Activated T-helper 17 cell treated with anti-CD3 and anti-CD28 coated beads, Interleukin-2, amount 50 U/mL, for 72 hours (primary cell): ENCODE measurements around the gene CASZ1. TPM values are rescaled to one million over a fixed set of nuclear protein-coding genes. Genes with fewer than 3 reads are reported as not detected.

ENCODE experiments used
- ATAC-seq: fragments of 150-1000 bp; cut with Tn5 transposase; replicated peaks from 2 replicates; pipeline ENCODE4 v1.10.0; 2021; ENCODE audit warnings: mild to moderate bottlenecking, moderate library complexity
- H3K27ac Mint-ChIP-seq: one replicate; pipeline ENCODE4 v1.8.0; 2022; ENCODE audit warnings: mixed read lengths
- H3K27me3 Mint-ChIP-seq: one replicate; pipeline ENCODE4 v1.8.0; 2022; ENCODE audit warnings: mixed read lengths
- H3K36me3 Mint-ChIP-seq: one replicate; pipeline ENCODE4 v1.8.0; 2022; ENCODE audit warnings: low read depth, mild to moderate bottlenecking, mixed read lengths
- H3K4me1 Mint-ChIP-seq: one replicate; pipeline ENCODE4 v1.8.0; 2022; ENCODE audit warnings: mixed read lengths
- H3K4me3 Mint-ChIP-seq: one replicate; pipeline ENCODE4 v1.8.0; 2022; ENCODE audit warnings: mild to moderate bottlenecking, mixed read lengths
- H3K9me3 Mint-ChIP-seq: one replicate; pipeline ENCODE4 v1.8.0; 2022; ENCODE audit warnings: mixed read lengths
- total RNA-seq, 2 donors: library from RNA; stranded (reverse); gene quantifications; one replicate each; pipeline ENCODE4 v1.2.3, GENCODE V29; 2022

CASZ1 gene
- total RNA-seq, 2 donors from 2014 or later, result 2.6 to 4.3 TPM

GRCh38 chr1:10698726-10699469 lies 97.5 kb downstream of the CASZ1 start:
- H3K9me3 Mint-ChIP-seq, result no peaks in the 10 kb centered on the region

GRCh38 chr1:10697621-10698160 lies 98.8 kb downstream of the CASZ1 start:
- H3K4me1 Mint-ChIP-seq, result peaks cover 13% of the 10 kb centered on the region
- H3K4me3 Mint-ChIP-seq, result no peak overlapping the region
- no peaks in the 10 kb centered on the region for H3K36me3 Mint-ChIP-seq
- H3K27me3 Mint-ChIP-seq, result peaks cover 3% of the 10 kb centered on the region
- H3K9me3 Mint-ChIP-seq, result no peaks in the 10 kb centered on the region
- no peak overlapping the region for H3K27ac Mint-ChIP-seq
- ATAC-seq, result no peak

More at GRCh38 chr1:10698726-10699469, 97.5 kb downstream of the CASZ1 start:
- peaks cover 3% of the 10 kb centered on the region for H3K27me3 Mint-ChIP-seq
- H3K36me3 Mint-ChIP-seq, result no peaks in the 10 kb centered on the region
- no peak for ATAC-seq
- peaks cover 5% of the 10 kb centered on the region for H3K4me1 Mint-ChIP-seq
- H3K27ac Mint-ChIP-seq, result no peak overlapping the region
- no peak overlapping the region for H3K4me3 Mint-ChIP-seq

GRCh38 chr1:10696977-10697376 lies 99.5 kb downstream of the CASZ1 start:
- Mint-ChIP-seq H3K4me3 (no peak overlapping the region), H3K36me3 (no peaks in the 10 kb centered on the region)
- ATAC-seq, result peak; percentile 27

GRCh38 chr1:10694633-10695627 lies 101.5 kb downstream of the CASZ1 start:
- no peak overlapping the region for H3K27ac Mint-ChIP-seq
- peak; percentile 70 for ATAC-seq

More at GRCh38 chr1:10696977-10697376, 99.5 kb downstream of the CASZ1 start:
- peaks cover 3% of the 10 kb centered on the region for H3K27me3 Mint-ChIP-seq
- H3K4me1 Mint-ChIP-seq, result peaks cover 16% of the 10 kb centered on the region
- H3K27ac Mint-ChIP-seq, result no peak overlapping the region
- H3K9me3 Mint-ChIP-seq, result no peaks in the 10 kb centered on the region

GRCh38 chr1:10694274-10694632 lies 102.2 kb downstream of the CASZ1 start:
- H3K4me1 Mint-ChIP-seq, result peaks cover 16% of the 10 kb centered on the region
- peaks cover 3% of the 10 kb centered on the region for H3K27me3 Mint-ChIP-seq
- H3K9me3 Mint-ChIP-seq, result no peaks in the 10 kb centered on the region
- no peaks in the 10 kb centered on the region for H3K36me3 Mint-ChIP-seq
- ATAC-seq, result peak; percentile 66
- peak overlapping the region; percentile 80 for H3K4me3 Mint-ChIP-seq
- H3K27ac Mint-ChIP-seq, result no peak overlapping the region

More at GRCh38 chr1:10694633-10695627, 101.5 kb downstream of the CASZ1 start:
- Mint-ChIP-seq H3K27me3 (peaks cover 3% of the 10 kb centered on the region), H3K36me3 (no peaks in the 10 kb centered on the region), H3K4me3 (peak overlapping the region; percentile 80), H3K9me3 (no peaks in the 10 kb centered on the region), H3K4me1 (peaks cover 16% of the 10 kb centered on the region)

- Mint-ChIP-seq H3K27ac (peak overlapping the region; percentile 77), H3K4me3 (peak overlapping the region; percentile 80), H3K27me3 (peaks cover 3% of the 10 kb centered on the region), H3K9me3 (no peaks in the 10 kb centered on the region), H3K4me1 (peaks cover 16% of the 10 kb centered on the region), H3K36me3 (no peaks in the 10 kb centered on the region)
- ATAC-seq, result peak; percentile 19
These were observed 102.8 kb downstream of the CASZ1 start for GRCh38 chr1:10693497-10694273.

GRCh38 chr1:10693152-10693496 lies 103.3 kb downstream of the CASZ1 start:
- H3K9me3 Mint-ChIP-seq, result no peaks in the 10 kb centered on the region
- H3K27me3 Mint-ChIP-seq, result peaks cover 3% of the 10 kb centered on the region
- H3K36me3 Mint-ChIP-seq, result no peaks in the 10 kb centered on the region
- H3K4me1 Mint-ChIP-seq, result peaks cover 16% of the 10 kb centered on the region
- ATAC-seq, result no peak
- H3K27ac Mint-ChIP-seq, result peak overlapping the region; percentile 77
- peak overlapping the region; percentile 80 for H3K4me3 Mint-ChIP-seq

- Mint-ChIP-seq H3K9me3 (no peaks in the 10 kb centered on the region), H3K27me3 (peaks cover 3% of the 10 kb centered on the region), H3K4me3 (peak overlapping the region; percentile 80), H3K27ac (peak overlapping the region; percentile 77), H3K36me3 (no peaks in the 10 kb centered on the region), H3K4me1 (peaks cover 21% of the 10 kb centered on the region)
- peak; percentile 60 for ATAC-seq
These were observed 103.9 kb downstream of the CASZ1 start for GRCh38 chr1:10692401-10693021.

- no peak overlapping the region for H3K27ac Mint-ChIP-seq
- H3K36me3 Mint-ChIP-seq, result no peaks in the 10 kb centered on the region
- peak; percentile 49 for ATAC-seq
- peaks cover 19% of the 10 kb centered on the region for H3K4me1 Mint-ChIP-seq
- H3K27me3 Mint-ChIP-seq, result peaks cover 3% of the 10 kb centered on the region
- H3K9me3 Mint-ChIP-seq, result no peaks in the 10 kb centered on the region
- peak overlapping the region; percentile 80 for H3K4me3 Mint-ChIP-seq
These were observed 104.7 kb downstream of the CASZ1 start for GRCh38 chr1:10691740-10692125.

GRCh38 chr1:10691075-10691739 lies 105.2 kb downstream of the CASZ1 start:
- Mint-ChIP-seq H3K27ac (no peak overlapping the region), H3K36me3 (no peaks in the 10 kb centered on the region), H3K4me3 (peak overlapping the region; percentile 80), H3K4me1 (peaks cover 16% of the 10 kb centered on the region), H3K9me3 (no peaks in the 10 kb centered on the region), H3K27me3 (peaks cover 3% of the 10 kb centered on the region)
- ATAC-seq, result no peak

- Mint-ChIP-seq H3K27ac (no peak overlapping the region), H3K9me3 (no peaks in the 10 kb centered on the region), H3K36me3 (no peaks in the 10 kb centered on the region), H3K4me3 (no peak overlapping the region), H3K27me3 (no peaks in the 10 kb centered on the region), H3K4me1 (peaks cover 16% of the 10 kb centered on the region)
- no peak for ATAC-seq
These were observed 106.0 kb downstream of the CASZ1 start for GRCh38 chr1:10690484-10690883.

GRCh38 chr1:10688409-10688786 lies 108.0 kb downstream of the CASZ1 start:
- H3K9me3 Mint-ChIP-seq, result no peaks in the 10 kb centered on the region
- no peaks in the 10 kb centered on the region for H3K36me3 Mint-ChIP-seq

GRCh38 chr1:10687782-10688408 lies 108.6 kb downstream of the CASZ1 start:
- no peaks in the 10 kb centered on the region for H3K9me3 Mint-ChIP-seq
- peaks cover 9% of the 10 kb centered on the region for H3K4me1 Mint-ChIP-seq
- no peak for ATAC-seq
- no peak overlapping the region for H3K4me3 Mint-ChIP-seq
- H3K27ac Mint-ChIP-seq, result no peak overlapping the region
- no peaks in the 10 kb centered on the region for H3K36me3 Mint-ChIP-seq
- H3K27me3 Mint-ChIP-seq, result no peaks in the 10 kb centered on the region

More at GRCh38 chr1:10688409-10688786, 108.0 kb downstream of the CASZ1 start:
- no peak for ATAC-seq
- Mint-ChIP-seq H3K4me1 (peaks cover 14% of the 10 kb centered on the region), H3K4me3 (no peak overlapping the region), H3K27ac (no peak overlapping the region), H3K27me3 (no peaks in the 10 kb centered on the region)
